Femur (tissue), 1 donor: Measurements from ENCODE around the gene BCAS1.

Source experiments
- DNase-seq: peaks from one replicate; pipeline ENCODE4 v3.0.0-alpha.2; 2017

BCAS1 gene

DNA sequence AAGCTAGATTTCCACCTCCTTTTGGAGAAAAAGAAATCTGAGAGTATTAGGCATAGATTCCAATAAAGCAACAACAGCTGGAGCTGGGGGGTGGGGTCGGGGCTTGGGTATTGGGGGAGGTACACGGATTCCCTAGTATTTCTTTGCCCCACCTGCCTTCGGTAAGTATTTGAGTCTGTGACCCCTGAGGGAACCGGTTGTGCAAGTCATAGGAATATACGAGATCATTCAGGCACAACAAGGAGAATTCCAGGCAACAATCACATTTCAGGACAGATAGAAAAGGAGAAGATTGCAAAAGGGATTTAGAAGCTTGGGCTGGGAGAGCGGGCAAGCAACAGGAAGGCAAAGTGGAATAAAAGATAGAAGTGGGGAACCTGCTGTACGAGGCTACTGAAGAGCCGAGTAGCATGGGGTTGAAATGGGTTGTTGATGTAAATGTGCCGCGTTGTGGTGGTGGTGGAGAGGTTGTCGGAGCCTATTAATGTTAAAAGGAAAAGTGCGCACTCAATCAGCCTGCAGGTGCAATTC is 148.9 kb downstream of the BCAS1 start:
- no peak for DNase-seq

DNA sequence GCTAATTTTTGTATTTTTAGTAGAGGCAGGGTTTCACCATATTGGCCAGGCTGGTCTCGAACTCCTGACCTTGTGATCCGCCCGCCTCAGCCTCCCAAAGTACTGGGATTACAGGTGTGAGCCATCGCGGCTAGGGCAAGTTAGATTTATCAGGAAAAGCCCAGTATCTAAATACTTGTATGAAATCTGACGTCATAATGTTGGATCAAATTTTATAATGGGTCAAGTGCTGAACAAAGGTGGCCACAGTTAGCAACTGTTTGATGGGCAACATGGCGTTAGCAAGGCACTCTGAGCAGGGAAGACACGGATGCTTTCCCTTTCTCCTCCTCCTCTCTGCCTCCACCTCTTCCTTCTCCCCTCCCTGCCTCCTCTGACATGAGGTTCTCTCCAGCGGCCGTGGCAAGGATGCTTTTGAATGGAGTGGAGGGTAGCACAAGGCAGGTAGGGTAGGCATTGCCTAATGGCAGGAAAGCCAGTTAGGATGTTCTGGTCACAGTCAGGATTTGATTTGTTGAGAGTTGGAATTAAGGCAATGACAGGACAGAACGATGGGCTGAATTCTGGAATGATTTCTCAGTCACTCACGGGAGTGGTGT is 149.6 kb downstream of the BCAS1 start:
- DNase-seq: no peak

DNA sequence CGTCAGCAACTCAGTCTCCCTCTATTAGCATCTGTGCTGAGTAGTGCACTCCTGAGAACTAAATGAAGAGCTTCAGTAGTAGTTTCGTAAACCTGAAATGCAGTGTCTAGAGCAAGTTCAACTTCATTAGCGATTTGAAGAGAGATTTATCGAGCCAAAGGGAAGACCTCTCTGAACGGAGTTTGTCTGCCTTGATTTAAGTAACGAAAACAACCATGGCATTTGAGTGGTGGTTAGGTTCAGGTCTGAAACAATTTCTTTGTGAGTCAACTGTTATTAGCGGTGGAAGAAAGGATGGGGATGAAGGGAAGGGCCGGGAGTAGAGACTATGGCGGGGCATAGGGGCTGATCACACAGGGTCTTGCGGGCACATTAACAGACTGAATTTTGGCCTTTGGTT is 150.5 kb downstream of the BCAS1 start:
- no peak for DNase-seq

DNA sequence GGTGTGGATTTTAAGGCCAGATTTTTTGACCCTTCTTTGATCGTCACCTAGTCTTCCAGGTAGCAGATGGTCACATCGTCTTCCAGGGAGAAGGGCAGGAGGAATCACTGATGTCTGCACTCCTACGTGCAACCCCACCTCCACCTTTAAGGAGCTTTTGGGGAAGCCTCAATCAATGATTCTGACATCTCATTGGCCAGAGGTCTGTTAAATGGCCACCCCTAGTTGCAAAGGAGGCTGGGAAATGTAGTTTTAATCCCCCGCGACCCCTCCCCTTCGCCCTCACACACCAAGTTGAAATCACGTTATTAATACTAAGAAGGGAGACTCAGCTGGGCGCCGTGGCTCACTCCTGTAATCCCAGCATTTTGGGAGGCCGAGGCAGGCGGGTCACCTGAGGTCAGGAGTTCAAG is 151.4 kb downstream of the BCAS1 start:
- no peak for DNase-seq

DNA sequence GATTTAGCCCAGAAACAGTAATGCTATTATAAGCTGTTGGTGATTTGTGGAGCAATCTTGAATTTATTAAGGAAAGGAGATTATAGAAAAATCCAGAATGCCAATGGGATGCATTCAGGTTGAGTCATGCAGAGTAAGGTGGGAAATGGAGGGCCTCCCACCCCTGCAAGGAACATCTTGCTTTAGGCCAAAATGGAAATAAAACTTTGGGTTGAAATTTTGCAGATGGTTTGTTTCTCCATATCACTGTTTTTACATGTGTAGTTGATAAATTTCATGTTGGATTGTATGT is 152.4 kb downstream of the BCAS1 start:
- DNase-seq: no peak

DNA sequence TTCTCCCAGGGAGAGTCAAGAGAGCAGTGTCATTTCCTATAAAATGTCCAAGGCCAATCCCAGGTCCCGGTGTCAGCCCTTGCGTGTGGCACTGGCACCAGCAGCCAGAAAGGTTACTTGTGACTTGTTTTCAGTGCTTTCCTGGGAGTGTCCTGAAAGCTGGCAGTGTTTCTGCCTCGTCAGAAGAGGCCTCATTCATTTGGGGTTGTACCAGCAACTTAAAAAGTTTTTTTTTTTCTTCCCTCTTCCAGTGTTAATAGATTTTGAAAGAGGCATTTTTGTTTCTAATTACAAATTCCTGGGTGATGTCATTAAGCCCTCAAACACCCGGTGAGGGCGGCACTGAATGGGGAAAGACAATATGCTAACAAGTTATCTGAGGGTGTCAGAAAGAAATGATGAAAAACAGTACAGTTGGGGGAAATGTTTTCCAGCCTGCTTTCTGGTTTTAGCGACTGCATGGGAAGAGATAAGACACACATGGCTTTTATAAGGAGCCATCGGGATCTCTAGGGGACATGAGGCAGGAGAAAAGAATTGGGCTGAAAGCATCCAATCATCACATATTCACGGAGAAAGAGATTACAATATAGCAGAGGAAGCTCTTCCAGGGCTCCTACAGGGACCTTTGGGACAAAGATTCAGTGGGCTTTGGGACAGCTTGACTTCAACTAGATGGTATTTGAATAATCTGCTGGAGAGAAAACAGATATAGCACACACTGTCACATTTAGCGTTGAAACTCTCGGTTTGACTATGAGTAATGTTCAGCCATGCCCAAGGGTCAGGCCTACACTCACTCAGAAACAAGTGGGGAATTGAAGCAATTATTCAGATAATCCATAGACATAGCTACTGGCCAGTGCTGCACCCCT is 153.0 kb downstream of the BCAS1 start:
- no peak for DNase-seq

DNA sequence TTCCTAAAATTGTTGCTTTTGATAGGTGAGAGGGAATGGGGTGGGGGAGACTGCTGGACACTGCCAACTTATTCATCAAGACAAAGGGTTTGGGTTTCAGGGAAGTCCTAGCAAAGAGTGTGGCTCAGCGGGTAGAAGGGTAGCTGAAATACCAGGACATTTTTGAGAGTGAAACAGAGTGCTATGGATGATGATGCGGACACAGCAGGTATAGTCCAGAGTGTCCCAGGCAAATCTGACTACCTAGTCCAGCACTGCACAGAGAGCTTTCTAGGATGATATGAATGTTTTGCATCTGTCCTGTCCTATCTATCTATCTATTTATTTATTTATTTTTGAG is 154.3 kb downstream of the BCAS1 start:
- DNase-seq: no peak

DNA sequence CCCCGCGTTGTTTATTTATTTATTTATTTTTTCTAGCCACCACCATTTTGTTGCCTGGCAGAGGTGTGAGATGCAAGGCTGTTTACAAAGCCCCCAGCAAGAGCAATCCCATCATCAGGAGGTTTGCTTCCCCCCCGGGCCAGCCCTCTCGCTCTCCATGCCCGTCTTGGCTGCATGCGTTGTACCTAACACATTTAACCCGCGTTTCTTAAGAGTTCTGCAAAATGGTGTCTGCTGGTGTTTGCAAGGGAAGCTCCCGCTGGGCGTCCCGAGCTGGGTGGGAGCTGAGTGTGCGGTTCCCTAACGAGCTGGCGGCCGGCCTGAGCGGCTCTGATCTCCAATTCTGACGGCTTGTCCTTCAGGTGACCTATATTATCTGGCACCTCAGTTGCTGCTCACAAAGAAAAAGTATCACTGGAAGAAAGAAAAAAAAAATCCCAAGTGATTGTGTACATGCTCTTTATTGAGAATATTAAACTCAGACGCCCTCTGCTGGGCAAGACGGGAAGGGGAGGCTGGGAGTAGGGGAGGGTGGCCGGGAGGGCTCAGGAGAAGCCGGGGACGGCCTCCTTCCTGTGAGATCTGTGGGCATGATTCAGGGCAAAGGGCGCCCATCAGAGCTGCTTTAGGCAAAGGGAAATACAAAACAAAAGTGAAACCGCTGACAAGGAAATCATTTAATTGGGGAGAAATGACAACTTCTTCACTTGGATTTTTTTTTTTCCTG is 154.8 kb downstream of the BCAS1 start:
- peak; percentile 95 for DNase-seq

DNA sequence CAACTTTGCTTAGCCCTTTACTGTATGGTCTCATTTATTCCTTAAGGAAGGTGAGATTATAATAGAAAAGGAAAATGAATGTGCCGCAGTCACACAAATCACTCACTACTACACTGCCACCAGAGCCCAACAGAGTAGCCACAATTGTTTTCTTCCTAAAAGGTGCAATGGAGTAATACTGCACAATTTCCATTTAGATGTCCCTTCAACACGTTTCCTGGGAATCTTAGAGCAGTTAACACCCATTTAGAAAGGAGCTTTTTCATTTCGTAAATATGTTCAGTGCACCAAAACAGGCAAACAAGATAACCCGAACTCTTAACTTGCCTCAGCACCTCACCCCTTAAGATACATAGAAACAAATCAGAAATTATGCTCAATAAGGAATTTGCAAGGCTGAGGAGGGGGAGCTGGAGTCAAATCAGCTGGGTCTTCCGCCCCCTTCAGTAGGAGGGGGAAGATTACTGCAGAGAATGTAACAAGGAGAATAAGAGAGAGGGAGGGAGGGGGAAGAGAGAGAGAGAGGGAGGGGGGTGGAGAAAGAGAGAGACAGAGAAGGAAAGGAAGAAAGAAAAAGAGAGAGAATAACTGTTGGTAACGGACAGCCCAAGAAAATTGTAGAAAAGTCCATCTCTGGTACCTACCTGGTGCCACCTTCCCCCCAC is 155.5 kb downstream of the BCAS1 start:
- no peak for DNase-seq

DNA sequence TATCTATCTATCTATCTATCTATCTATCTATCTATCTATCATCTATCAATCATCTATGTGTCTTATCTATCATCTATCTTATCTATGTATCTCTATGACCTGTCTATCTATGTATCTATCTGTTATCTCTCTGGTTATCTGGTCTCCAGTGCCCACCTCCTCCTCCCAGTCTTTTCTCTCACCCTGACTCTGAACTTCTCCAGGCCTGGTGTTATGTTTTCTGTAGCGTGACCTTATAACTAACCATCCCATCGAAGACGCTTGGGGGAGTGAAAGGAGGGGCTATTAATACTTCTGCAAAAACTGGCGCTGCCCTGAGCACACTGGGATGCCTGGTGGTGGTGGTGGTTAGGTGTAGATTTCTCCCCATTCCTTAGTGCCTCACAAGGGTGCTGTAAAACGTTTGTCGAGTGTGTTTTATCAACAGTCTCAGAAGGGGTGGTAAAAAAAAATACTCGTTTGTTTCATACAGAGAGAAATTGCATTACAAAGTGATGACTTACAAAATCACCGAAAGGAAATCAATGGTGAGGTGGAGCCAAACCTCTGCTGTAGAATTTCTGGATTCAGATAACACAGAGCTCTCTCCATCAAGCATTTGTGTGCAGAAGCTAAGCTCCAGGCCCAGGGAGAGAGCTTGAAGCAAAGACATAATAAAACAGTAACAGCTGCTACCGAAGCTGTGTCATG is 156.2 kb downstream of the BCAS1 start:
- DNase-seq: no peak

DNA sequence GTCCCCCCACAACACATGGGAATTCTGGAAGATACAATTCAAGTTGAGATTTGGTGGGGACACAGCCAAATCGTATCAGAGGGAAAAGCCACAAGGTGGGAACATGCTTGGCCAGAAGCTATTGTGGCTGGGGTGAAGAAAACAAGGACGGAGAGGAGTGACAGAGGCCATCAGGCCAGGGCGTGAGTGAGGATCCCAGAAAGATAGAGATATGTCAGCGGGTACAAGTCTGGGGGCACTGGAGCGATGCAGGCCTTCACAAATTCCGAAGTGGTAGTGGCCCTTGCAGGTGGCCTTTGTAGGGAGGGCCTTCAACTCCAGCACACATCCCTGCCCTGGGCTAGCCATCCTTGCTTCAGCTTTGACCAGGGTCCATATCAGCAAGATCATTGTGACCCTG is 159.1 kb downstream of the BCAS1 start:
- no peak for DNase-seq

DNA sequence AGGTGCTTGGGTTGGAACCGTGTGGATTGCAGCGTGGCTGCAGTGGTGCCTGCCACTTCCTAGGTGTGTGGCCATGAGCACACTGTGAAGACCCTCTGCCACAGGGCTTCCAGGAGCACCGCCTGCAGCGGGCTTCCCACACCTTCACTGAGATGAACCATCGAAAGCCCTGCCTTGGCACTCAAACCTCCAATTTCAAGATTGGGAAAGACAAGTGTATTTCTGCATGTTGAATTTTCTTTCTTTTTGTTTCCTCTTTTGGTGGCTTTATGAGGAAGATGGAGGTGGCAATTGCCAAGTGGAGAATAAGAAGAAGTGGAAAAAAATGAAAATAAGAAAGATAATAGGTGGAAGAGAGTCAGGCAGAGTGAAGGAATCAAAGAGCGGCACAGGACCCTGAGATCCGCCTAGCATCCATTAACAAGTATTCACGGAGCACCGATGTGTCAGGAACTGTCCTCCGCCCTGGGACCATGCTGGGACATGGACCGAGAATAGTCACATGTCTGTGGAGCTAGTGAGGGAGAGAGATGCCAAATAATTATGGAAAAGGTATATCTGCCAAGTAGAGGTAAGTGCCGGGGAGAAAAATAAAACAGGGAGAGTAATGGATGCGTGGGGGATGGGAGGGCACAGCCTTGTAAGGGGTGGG is 159.9 kb downstream of the BCAS1 start:
- no peak for DNase-seq

DNA sequence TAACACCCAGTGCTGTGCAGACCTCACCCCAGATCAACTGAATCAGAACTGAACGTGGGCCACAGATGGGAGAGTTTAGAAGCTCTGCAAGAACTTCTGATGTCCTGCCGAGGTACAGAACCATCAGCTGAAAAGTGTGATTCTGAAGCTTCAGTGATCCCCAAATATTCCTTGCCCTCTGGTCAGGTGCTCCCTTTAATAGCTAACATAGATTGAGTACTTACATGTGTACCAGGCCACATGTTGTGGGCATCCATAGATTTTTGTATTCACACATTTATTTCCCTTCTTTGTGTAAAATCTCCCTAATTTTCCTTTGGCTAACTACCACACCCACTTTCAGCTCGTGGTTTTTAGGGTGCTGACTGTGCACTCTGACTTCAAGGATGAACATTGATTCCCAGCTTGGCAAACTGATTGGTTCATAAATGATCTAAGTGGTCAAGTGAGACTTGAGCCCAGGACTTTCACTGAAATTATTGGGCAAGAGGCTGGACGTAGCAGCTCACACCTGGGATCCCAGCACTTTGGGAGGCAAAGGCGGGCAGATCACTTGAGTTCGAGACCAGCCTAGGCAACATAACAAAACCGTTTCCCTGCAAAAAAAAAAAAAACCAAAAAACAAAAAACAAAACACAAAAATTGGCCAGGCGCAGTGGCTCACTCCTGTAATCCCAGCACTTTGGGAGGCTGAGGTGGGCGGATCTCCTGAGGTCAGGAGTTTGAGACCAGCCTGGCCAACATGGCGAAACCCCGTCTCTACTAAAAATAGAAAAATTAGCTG is 162.2 kb downstream of the BCAS1 start:
- no peak for DNase-seq

DNA sequence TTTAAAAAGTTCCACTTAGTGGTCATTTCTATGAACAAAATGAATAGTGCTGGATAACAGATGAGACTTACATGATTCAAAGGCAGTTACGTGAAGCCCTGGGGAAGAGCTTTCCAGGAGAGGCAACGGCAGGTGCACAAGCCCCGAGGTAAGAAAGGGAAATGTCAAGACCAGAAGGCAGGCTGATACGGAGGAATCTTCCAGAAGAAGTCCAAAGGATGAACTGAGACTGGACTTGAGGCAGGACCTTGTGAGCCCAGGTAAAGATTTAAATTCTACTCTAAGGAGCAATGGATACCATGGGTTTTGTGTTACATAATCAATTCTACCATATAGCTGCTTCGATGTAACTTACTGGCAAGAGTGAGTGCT is 164.6 kb downstream of the BCAS1 start:
- no peak for DNase-seq

DNA sequence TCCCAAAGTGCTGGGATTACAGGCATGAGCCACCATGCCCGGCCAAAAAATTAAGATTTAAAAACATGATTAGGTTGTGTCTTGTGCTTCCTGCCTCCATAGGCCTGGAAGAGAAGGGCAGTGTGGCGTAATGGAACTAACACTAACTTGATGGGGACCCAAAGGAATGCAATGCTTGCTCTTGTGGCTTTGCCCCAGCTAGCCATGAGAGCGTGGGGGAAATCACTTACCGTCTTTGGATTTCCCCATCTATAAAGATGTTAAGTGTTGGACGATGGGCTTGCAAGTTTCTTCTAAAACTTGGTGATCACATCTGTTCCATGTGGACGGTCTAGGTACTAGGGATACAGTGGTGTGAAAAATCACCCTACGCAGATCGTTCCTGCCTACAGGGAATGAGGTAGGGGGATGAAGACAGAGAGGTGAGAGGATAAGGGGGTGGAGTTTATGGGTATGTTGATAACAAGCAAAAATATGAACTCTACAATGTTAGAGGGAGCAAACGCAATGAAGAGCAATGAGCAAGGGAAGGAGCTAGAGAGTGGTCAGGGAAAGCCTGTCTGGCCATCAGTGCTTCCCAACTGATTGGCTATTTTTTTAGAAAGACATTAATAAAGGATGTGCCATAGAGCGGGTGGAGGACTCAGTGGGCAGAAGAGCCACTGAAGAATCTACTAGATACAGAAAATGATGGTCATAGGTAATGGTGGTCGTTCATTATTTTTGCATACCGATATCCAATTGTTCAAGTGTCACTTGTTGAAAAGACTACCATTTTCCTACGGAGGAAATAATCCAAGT is 165.2 kb downstream of the BCAS1 start:
- no peak for DNase-seq

DNA sequence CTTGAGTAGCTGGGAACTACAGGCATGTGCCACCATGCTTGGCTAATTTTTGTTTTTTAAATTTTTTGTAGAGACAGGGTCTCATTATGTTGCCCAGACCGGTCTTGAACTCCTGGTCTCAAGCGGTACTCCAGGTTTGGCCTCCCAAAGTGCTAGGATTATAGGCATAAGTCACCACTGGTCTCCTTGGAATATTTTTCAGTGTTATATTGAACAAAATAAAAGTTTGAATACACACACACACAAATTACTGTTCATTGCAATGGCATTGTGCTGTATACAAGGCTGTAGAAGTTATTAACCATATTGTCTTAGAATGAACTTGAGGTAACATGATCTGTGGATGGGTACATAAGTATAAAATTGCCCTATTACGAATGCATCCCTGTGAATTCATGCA is 166.1 kb downstream of the BCAS1 start:
- DNase-seq: no peak

DNA sequence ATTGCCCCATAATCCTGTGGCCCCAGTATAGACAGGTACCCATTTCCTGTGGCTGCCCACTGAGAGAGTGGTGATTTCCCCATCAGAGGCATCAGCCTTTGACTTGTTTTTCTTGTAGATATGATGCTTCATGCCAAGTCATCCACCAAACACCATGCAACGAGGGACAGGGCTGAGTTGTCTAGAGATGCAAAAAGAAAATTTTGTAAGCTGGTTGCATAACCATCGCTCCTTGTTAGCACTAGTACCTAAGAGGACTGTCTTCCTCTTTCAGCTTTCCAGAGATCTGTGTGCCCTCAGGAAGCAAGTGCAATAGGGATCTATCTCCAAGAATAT is 166.8 kb downstream of the BCAS1 start:
- no peak for DNase-seq

DNA sequence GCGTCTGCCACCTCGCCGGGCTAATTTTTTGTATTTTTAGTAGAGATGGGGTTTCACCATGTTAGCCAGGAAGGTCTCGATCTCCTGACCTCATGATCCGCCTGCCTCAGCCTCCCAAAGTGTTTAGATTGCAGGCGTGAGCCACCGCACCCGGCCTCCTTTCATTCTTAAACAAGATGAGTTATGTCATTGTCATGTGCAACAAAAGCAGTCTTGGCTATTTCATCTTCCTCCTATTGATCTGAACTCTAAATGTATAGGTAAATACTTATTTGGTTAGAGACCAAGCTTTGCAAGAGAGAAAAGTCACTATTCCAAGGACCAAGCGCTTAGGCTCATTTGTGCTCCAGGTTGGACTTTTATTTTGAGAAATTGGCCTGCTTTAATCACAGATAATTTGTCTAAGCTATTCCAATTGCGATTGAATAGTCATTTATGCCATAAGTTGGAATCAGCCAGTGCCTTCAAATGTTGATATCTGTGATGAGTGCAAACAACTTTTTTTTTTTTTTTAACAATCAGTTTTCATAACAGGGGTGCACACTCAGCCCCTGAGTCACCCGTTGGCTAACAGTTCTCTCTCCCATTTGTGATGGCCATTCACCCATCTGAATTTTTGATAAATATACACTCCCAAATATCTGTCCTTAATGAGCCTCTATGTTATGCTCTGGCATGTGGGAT is 167.3 kb downstream of the BCAS1 start:
- DNase-seq: no peak

DNA sequence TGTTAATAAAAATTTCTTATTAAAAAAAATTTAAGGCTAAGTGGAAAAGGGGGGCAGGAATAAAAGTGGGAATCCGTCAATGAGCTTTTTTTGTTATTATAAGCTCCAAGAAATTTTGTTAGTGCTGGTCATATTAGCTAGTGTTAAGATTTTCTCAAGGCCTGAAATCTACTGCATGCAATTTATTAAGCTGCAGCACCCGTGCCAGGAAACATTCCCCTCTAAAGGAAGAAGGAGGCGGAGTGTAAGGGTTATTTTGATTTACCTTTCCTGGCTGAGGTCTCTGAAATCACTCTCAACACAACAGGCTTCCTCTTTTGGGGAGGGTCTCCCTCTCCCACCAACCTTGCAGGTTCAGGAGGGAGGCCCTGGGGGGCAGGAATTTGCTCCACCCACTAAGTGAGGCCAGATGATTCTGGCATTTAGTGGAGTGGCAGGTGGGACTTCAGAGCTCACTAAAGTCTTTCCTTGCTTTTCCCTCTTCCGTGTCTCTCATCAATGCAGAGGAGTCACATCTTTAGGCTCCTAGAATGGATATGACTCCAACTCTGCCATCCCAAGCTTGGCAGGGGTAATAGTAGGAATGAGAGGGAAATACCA is 168.8 kb downstream of the BCAS1 start:
- no peak for DNase-seq

DNA sequence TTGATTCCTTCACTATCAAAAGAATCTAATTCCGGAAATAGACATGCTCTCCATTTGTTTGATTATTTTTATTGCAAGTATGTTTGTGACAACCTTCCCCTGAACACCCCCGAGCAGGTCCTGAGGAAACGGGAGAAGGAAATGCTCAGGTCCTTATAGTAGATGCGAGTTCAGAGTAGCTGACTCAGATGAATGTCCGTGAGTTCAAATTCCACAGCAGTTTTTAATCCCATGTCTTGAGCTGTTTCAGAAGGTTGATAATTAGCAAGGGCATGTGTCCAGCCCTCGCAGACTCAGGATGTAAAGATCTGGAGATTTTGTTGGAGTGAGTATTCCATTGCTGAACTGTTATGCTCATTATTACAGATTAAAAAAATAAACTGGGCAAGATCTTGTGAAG is 169.3 kb downstream of the BCAS1 start:
- no peak for DNase-seq
